ENCODE results near the gene CCT4.
"Not testable (repeated sequence)": the region's sequence is repeated elsewhere in the genome, so short reads cannot be mapped to it uniquely, and the experiment has no call there.

Gene CCT4

GRCh38 chr2:61878761-61879160, 9.7 kb downstream of the CCT4 start:
- DNase-seq = no peak

GRCh38 chr2:61877571-61878245, 10.7 kb downstream of the CCT4 start:
- DNase-seq = no peak

GRCh38 chr2:61876400-61876799, 12.1 kb downstream of the CCT4 start:
- no peak for DNase-seq

- DNase-seq = not testable (repeated sequence)
Observed at GRCh38 chr2:61866482-61867089, 21.9 kb downstream of the CCT4 start.

GRCh38 chr2:61862085-61862484, 26.4 kb downstream of the CCT4 start:
- no peak for DNase-seq

GRCh38 chr2:61857224-61857623, 31.2 kb downstream of the CCT4 start:
- no peak for DNase-seq

GRCh38 chr2:61855318-61855613, 33.2 kb downstream of the CCT4 start:
- no peak for DNase-seq

GRCh38 chr2:61854564-61855317, 33.7 kb downstream of the CCT4 start:
- DNase-seq = peak in 5 of 6 experiments; percentile 88 to 93 (median 92)

GRCh38 chr2:61853847-61854563, 34.5 kb downstream of the CCT4 start, which contains the start of gene FAM161A:
Gene FAM161A (minus strand): TSS chr2:61854060. CDS start chr2:61854041, 19 bp downstream.
- DNase-seq = peak in 4 of 6 experiments; percentile 67 to 81 (median 76)

GRCh38 chr2:61853086-61853846, 35.2 kb downstream of the CCT4 start:
- DNase-seq = peak in 3 of 6 experiments; percentile 14 to 37 (median 25)

GRCh38 chr2:61851270-61851669, 37.2 kb downstream of the CCT4 start:
- DNase-seq = not testable (repeated sequence)

- no peak for DNase-seq
Observed at GRCh38 chr2:61845320-61845719, 43.1 kb downstream of the CCT4 start.

- no peak for DNase-seq
Observed at GRCh38 chr2:61841286-61841685, 47.2 kb downstream of the CCT4 start.

GRCh38 chr2:61834893-61835292, 53.6 kb downstream of the CCT4 start:
- DNase-seq = no peak

- no peak for DNase-seq
Observed at GRCh38 chr2:61833971-61834370, 54.5 kb downstream of the CCT4 start.

GRCh38 chr2:61832183-61832841, 56.1 kb downstream of the CCT4 start:
- no peak for DNase-seq

GRCh38 chr2:61822255-61822654, 66.2 kb downstream of the CCT4 start:
- no peak for DNase-seq

All from stimulated activated naive CD4-positive, alpha-beta T cell (primary cell).